ENCODE measurements around the gene NDUFB3.

GRCh38 chr2:201049455-201049854 lies 22.3 kb upstream of the NDUFB3 start:
- no peak for TF ChIP-seq CTCF (IDR thresholded peaks at IDR 0.05; ENCODE audit: borderline replicate concordance, extremely low read depth, low read length, poor library complexity, severe bottlenecking)
- TF ChIP-seq EZH2 (IDR thresholded peaks at IDR 0.05; ENCODE audit: borderline replicate concordance, low read depth, low read length, severe bottlenecking): no peak
